ENCODE results near the gene SLC9A9. TPM values are rescaled to one million over a fixed set of nuclear protein-coding genes. Genes with fewer than 3 reads are reported as not detected.

SLC9A9 gene
- total and polyA plus RNA-seq, 10 donors = 10.8 to 58.2 (median 44.7) TPM

GRCh38 chr3:143357700-143358099, 490.6 kb downstream of the SLC9A9 start:
- intact Hi-C loops (cut with DNase I; ENCODE audit: low total_unique reads) = no loop called here

GRCh38 chr3:143356839-143357238, 491.4 kb downstream of the SLC9A9 start:
- intact Hi-C loops (cut with DNase I; ENCODE audit: low total_unique reads) = no loop called here
- Histone ChIP-seq H3K27me3 (replicated peaks in 1 of 7) (no peaks in the 10 kb centered on the region), H3K4me3 (no peak overlapping the region), H3K36me3 (peaks cover 0 to 5% (median 0%) of the 10 kb centered on the region in 6 donors), H3K9me3 (peaks cover 0 to 9% (median 0%) of the 10 kb centered on the region in 8 donors), H3K27ac (no peak overlapping the region), H3K4me1 (peaks cover 7 to 19% (median 13%) of the 10 kb centered on the region in 6 donors)
- no peak for DNase-seq
- TF ChIP-seq POLR2A (IDR thresholded peaks at IDR 0.05) (no peak), POLR2AphosphoS5 (IDR thresholded peaks at IDR 0.05) (no peak), CTCF (IDR thresholded peaks at IDR 0.05 in 8 of 11, conservative IDR thresholded peaks at IDR 0.05 in 3 of 11) (no peak)
- 92 to 100% (median 100%) methylated on average over 1 of the region's 1 CpG for WGBS, 5 donors

More at GRCh38 chr3:143357700-143358099, 490.6 kb downstream of the SLC9A9 start:
- TF ChIP-seq CTCF (IDR thresholded peaks at IDR 0.05 in 8 of 11, conservative IDR thresholded peaks at IDR 0.05 in 3 of 11) (no peak), POLR2A (IDR thresholded peaks at IDR 0.05) (no peak), POLR2AphosphoS5 (IDR thresholded peaks at IDR 0.05) (no peak)
- Histone ChIP-seq H3K9me3 (peaks cover 0 to 9% (median 0%) of the 10 kb centered on the region in 8 donors), H3K4me1 (peaks cover 4 to 14% (median 6%) of the 10 kb centered on the region in 6 donors), H3K27me3 (replicated peaks in 1 of 7) (no peaks in the 10 kb centered on the region), H3K27ac (no peak overlapping the region), H3K4me3 (no peak overlapping the region), H3K36me3 (peaks cover 0 to 8% (median 0%) of the 10 kb centered on the region in 6 donors)
- WGBS, 5 donors = 82 to 93% (median 88%) methylated on average over 3 of the region's 3 CpGs
- DNase-seq = no peak

- no peak overlapping the region for H3K4me3 ChIP-seq
- H3K27me3 ChIP-seq (replicated peaks in 1 of 7) = no peaks in the 10 kb centered on the region
- no peaks in the 10 kb centered on the region for H3K9me3 ChIP-seq
- no peak overlapping the region for H3K27ac ChIP-seq
- intact Hi-C loops (cut with DNase I; ENCODE audit: low total_unique reads) = no loop called here
- no peaks in the 10 kb centered on the region for H3K36me3 ChIP-seq
- DNase-seq = no peak
- peaks cover 7 to 26% (median 14%) of the 10 kb centered on the region in 6 donors for H3K4me1 ChIP-seq
- 94 to 100% (median 100%) methylated on average over 1 of the region's 1 CpG for WGBS, 5 donors
- TF ChIP-seq CTCF (IDR thresholded peaks at IDR 0.05 in 8 of 11, conservative IDR thresholded peaks at IDR 0.05 in 3 of 11) (no peak), POLR2A (IDR thresholded peaks at IDR 0.05) (no peak), POLR2AphosphoS5 (IDR thresholded peaks at IDR 0.05) (no peak)
Observed at GRCh38 chr3:143354342-143354741, 493.9 kb downstream of the SLC9A9 start.

DNA sequence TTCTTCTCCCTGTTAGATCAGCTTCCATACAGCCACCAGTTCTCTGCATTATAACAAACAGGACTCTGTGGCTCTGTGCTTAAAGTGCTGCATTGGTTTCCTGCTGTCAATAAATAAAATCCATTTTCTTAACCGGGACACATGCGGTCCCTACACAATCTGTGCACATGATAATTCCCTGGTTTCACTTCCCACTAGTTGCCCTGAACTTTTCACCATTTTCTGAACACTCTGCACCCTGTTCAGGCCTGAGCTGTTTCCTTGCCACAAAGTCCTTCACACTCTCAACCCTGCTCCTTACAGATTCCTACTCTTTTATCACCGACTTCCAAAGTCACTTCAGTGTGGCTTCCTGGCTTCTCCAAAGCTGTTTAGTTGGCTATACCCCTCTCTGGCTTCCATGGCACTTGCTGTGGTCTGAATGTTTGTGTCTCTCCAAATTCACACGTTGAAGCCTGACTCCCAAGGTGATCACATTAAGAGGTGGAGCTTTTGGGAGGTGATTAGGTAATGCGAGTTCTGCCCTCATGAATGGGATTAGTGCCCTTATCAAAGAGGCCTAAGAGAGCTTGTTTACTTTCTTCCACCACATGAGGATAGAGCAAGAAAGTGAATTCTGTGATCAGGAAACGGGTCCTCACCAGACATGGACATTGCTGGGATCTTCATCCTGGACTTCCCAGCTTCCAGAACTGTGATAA, 495.3 kb downstream of the SLC9A9 start:
- peaks cover 7 to 39% (median 20%) of the 10 kb centered on the region in 6 donors for H3K4me1 ChIP-seq
- no peaks in the 10 kb centered on the region for H3K36me3 ChIP-seq
- intact Hi-C loops (cut with DNase I; ENCODE audit: low total_unique reads) = no loop called here
- peak overlapping the region in 3 of 8 donors; percentile 28 to 51 (median 47) for H3K27ac ChIP-seq
- H3K4me3 ChIP-seq = no peak overlapping the region
- H3K9me3 ChIP-seq = no peaks in the 10 kb centered on the region
- WGBS, 5 donors = 72 to 79% (median 72%) methylated on average over 6 of the region's 6 CpGs
- DNase-seq = no peak
- H3K27me3 ChIP-seq (replicated peaks in 1 of 7) = no peaks in the 10 kb centered on the region
- TF ChIP-seq POLR2AphosphoS5 (IDR thresholded peaks at IDR 0.05) (no peak), CTCF (IDR thresholded peaks at IDR 0.05 in 8 of 11, conservative IDR thresholded peaks at IDR 0.05 in 3 of 11) (no peak), POLR2A (IDR thresholded peaks at IDR 0.05) (no peak)
